ENCODE results near the gene CRHR1.

CRHR1 gene

DNA sequence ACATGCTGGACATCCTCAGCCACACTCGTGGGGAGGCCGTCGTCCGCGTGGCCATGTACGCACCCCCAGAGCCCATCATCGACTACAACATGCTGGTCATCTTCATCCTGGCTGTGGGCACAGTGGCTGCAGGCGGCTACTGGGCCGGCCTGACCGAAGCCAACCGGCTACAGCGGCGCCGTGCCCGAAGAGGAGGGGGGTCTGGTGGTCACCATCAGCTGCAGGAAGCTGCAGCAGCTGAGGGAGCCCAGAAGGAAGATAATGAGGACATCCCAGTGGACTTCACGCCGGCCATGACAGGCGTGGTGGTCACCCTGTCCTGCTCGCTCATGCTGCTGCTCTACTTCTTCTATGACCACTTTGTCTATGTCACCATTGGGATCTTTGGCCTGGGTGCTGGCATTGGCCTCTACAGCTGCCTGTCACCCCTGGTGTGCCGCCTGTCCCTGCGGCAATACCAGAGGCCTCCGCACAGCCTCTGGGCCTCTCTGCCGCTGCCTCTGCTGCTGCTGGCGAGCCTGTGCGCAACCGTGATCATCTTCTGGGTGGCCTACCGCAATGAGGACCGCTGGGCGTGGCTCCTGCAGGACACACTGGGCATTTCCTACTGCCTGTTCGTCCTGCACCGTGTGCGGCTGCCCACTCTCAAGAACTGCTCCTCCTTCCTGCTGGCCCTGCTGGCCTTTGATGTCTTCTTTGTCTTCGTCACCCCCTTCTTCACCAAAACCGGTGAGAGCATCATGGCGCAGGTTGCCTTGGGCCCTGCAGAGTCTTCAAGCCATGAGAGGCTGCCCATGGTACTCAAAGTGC, 61.5 kb downstream of the CRHR1 start:
- TF ChIP-seq, protein P1, sequence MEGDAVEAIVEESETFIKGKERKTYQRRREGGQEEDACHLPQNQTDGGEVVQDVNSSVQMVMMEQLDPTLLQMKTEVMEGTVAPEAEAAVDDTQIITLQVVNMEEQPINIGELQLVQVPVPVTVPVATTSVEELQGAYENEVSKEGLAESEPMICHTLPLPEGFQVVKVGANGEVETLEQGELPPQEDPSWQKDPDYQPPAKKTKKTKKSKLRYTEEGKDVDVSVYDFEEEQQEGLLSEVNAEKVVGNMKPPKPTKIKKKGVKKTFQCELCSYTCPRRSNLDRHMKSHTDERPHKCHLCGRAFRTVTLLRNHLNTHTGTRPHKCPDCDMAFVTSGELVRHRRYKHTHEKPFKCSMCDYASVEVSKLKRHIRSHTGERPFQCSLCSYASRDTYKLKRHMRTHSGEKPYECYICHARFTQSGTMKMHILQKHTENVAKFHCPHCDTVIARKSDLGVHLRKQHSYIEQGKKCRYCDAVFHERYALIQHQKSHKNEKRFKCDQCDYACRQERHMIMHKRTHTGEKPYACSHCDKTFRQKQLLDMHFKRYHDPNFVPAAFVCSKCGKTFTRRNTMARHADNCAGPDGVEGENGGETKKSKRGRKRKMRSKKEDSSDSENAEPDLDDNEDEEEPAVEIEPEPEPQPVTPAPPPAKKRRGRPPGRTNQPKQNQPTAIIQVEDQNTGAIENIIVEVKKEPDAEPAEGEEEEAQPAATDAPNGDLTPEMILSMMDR (IDR thresholded peaks at IDR 0.05; ENCODE audit: insufficient read depth, low read length): no peak
- TF ChIP-seq GABPA (IDR thresholded peaks at IDR 0.05; ENCODE audit: low read depth): no peak
- TF ChIP-seq, protein P2, sequence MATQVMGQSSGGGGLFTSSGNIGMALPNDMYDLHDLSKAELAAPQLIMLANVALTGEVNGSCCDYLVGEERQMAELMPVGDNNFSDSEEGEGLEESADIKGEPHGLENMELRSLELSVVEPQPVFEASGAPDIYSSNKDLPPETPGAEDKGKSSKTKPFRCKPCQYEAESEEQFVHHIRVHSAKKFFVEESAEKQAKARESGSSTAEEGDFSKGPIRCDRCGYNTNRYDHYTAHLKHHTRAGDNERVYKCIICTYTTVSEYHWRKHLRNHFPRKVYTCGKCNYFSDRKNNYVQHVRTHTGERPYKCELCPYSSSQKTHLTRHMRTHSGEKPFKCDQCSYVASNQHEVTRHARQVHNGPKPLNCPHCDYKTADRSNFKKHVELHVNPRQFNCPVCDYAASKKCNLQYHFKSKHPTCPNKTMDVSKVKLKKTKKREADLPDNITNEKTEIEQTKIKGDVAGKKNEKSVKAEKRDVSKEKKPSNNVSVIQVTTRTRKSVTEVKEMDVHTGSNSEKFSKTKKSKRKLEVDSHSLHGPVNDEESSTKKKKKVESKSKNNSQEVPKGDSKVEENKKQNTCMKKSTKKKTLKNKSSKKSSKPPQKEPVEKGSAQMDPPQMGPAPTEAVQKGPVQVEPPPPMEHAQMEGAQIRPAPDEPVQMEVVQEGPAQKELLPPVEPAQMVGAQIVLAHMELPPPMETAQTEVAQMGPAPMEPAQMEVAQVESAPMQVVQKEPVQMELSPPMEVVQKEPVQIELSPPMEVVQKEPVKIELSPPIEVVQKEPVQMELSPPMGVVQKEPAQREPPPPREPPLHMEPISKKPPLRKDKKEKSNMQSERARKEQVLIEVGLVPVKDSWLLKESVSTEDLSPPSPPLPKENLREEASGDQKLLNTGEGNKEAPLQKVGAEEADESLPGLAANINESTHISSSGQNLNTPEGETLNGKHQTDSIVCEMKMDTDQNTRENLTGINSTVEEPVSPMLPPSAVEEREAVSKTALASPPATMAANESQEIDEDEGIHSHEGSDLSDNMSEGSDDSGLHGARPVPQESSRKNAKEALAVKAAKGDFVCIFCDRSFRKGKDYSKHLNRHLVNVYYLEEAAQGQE (IDR thresholded peaks at IDR 0.05; ENCODE audit: insufficient replicate concordance, low read depth): no peak
- no peak for TF ChIP-seq POLR2AphosphoS5 (IDR thresholded peaks at IDR 0.05; ENCODE audit: low read depth)
- TF ChIP-seq SPI1 (IDR thresholded peaks at IDR 0.05; ENCODE audit: borderline replicate concordance, low read depth): no peak
- H3K4me3 ChIP-seq (replicated peaks; ENCODE audit: insufficient read depth, low read length): no peak overlapping the region
- H3K27ac ChIP-seq (replicated peaks): no peak overlapping the region
- DNase-seq (ENCODE audit: low read depth in 1 of 2, low spot score in 1 of 2): no peak
- H3K27me3 ChIP-seq (ENCODE audit: insufficient read depth, poor library complexity, severe bottlenecking): peaks cover 2% of the 10 kb centered on the region

DNA sequence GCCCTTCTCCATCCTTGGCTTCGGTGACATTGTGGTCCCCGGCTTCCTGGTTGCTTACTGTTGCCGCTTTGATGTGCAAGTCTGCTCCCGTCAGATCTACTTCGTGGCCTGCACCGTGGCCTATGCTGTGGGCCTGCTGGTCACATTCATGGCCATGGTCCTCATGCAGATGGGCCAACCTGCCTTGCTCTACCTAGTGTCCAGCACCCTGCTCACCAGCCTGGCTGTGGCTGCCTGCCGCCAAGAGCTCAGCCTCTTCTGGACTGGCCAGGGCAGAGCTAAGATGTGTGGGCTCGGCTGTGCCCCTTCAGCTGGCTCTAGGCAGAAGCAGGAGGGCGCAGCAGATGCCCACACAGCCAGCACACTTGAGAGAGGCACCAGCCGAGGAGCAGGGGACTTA, 62.1 kb downstream of the CRHR1 start:
- Histone ChIP-seq H3K27me3 (ENCODE audit: insufficient read depth, poor library complexity, severe bottlenecking) (peaks cover 1% of the 10 kb centered on the region), H3K27ac (replicated peaks) (no peak overlapping the region), H3K4me3 (replicated peaks; ENCODE audit: insufficient read depth, low read length) (no peak overlapping the region)
- no peak for DNase-seq (ENCODE audit: low read depth in 1 of 2, low spot score in 1 of 2)
- no peak for TF ChIP-seq GABPA (IDR thresholded peaks at IDR 0.05; ENCODE audit: low read depth)
- TF ChIP-seq, protein P2 (IDR thresholded peaks at IDR 0.05; ENCODE audit: insufficient replicate concordance, low read depth): no peak
- TF ChIP-seq, protein P1 (IDR thresholded peaks at IDR 0.05; ENCODE audit: insufficient read depth, low read length): no peak

DNA sequence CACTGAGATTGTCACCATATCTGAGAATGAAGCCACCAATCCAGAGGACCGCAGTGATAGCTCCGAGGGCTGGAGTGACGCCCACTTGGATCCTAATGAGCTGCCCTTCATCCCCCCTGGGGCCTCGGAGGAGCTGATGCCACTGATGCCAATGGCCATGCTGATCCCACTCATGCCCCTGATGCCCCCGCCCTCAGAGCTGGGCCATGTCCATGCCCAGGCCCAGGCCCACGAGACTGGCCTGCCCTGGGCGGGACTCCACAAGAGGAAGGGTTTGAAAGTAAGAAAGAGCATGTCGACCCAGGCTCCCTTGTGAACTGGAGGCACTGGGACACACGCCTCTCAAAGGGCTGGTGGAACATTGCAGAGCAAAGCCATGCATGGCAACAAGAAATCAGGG, 62.5 kb downstream of the CRHR1 start:
- no peaks in the 10 kb centered on the region for H3K27me3 ChIP-seq (ENCODE audit: insufficient read depth, poor library complexity, severe bottlenecking)
- no peak for DNase-seq (ENCODE audit: low read depth in 1 of 2, low spot score in 1 of 2)
- H3K4me3 ChIP-seq (replicated peaks; ENCODE audit: insufficient read depth, low read length): no peak overlapping the region
- H3K27ac ChIP-seq (replicated peaks): no peak overlapping the region
- no peak for TF ChIP-seq SPI1 (IDR thresholded peaks at IDR 0.05; ENCODE audit: borderline replicate concordance, low read depth)
- no peak for TF ChIP-seq POLR2AphosphoS5 (IDR thresholded peaks at IDR 0.05; ENCODE audit: low read depth)
- TF ChIP-seq, protein P2 (IDR thresholded peaks at IDR 0.05; ENCODE audit: insufficient replicate concordance, low read depth): no peak
- no peak for TF ChIP-seq GABPA (IDR thresholded peaks at IDR 0.05; ENCODE audit: low read depth)
- TF ChIP-seq, protein P1 (IDR thresholded peaks at IDR 0.05; ENCODE audit: insufficient read depth, low read length): no peak

All from HL-60 (cell line).